Kidney epithelial cell (primary cell): ENCODE measurements around the gene ECE1. TPM values are rescaled to one million over a fixed set of nuclear protein-coding genes. Genes with fewer than 3 reads are reported as not detected.

Source experiments
- DNase-seq: peaks from one replicate; pipeline ENCODE4 v3.0.0-alpha.2; 2010; ENCODE audit warnings: low read depth
- H3K27me3 ChIP-seq: 2 replicates; pipeline ENCODE4 v1.6.0; 2011; ENCODE audit warnings: low read length; ENCODE audit not compliant: control insufficient read depth, insufficient read depth
- H3K36me3 ChIP-seq: 2 replicates; pipeline ENCODE4 v1.5.1; 2011; ENCODE audit warnings: low read length; ENCODE audit not compliant: control insufficient read depth, insufficient read depth
- H3K4me3 ChIP-seq: 2 replicates; pipeline ENCODE4 v1.5.1; 2011; ENCODE audit warnings: low read depth, mild to moderate bottlenecking, control low read depth, low read length
- CTCF ChIP-seq: IDR thresholded peaks from 2 replicates; pipeline ENCODE4 v1.5.1; 2011; ENCODE audit warnings: mild to moderate bottlenecking, moderate library complexity, low read length, control low read depth, inconsistent platforms; ENCODE audit not compliant: insufficient read depth, poor library complexity, severe bottlenecking
- total RNA-seq: library from RNA; depleted of rRNA; stranded (reverse); fragments of >200 nt; gene quantifications from 2 replicates; pipeline ENCODE4 v1.2.3, GENCODE V29; 2015

ECE1 gene
- total RNA-seq, 1 donor from 2014 or later, result 181 TPM

GRCh38 chr1:21307663-21308305, 17.5 kb upstream of the ECE1 start:
- TF ChIP-seq CTCF, result no peak
- Histone ChIP-seq H3K4me3 (no peak overlapping the region), H3K27me3 (no peaks in the 10 kb centered on the region), H3K36me3 (no peaks in the 10 kb centered on the region)
- DNase-seq, result no peak

- Histone ChIP-seq H3K36me3 (no peaks in the 10 kb centered on the region), H3K4me3 (no peak overlapping the region), H3K27me3 (no peaks in the 10 kb centered on the region)
- no peak for TF ChIP-seq CTCF
- DNase-seq, result no peak
Measured at GRCh38 chr1:21307210-21307609, 16.9 kb upstream of the ECE1 start.

- Histone ChIP-seq H3K27me3 (no peaks in the 10 kb centered on the region), H3K4me3 (no peak overlapping the region), H3K36me3 (no peaks in the 10 kb centered on the region)
- DNase-seq, result no peak
- no peak for TF ChIP-seq CTCF
Measured at GRCh38 chr1:21305900-21306189, 15.6 kb upstream of the ECE1 start.

- Histone ChIP-seq H3K36me3 (no peaks in the 10 kb centered on the region), H3K27me3 (no peaks in the 10 kb centered on the region), H3K4me3 (no peak overlapping the region)
- DNase-seq, result no peak
- TF ChIP-seq CTCF, result no peak
Measured at GRCh38 chr1:21305155-21305899, 15.1 kb upstream of the ECE1 start.

GRCh38 chr1:21304488-21304887, 14.2 kb upstream of the ECE1 start:
- Histone ChIP-seq H3K36me3 (no peaks in the 10 kb centered on the region), H3K27me3 (no peaks in the 10 kb centered on the region), H3K4me3 (no peak overlapping the region)
- TF ChIP-seq CTCF, result no peak
- DNase-seq, result no peak
